Peyer's patch (tissue), 4 donors: Measurements from ENCODE around the gene GSTT4.
"Not testable (repeated sequence)": the region's sequence is repeated elsewhere in the genome, so short reads cannot be mapped to it uniquely, and the experiment has no call there.

Experiments
- POLR2A ChIP-seq, 2 donors: fragments of 450-650 bp; IDR thresholded peaks; one replicate each; pipeline ENCODE4 v1.5.1; 2017; ENCODE audit warnings: antibody characterized with exemption in 2 of 2, mild to moderate bottlenecking in 2 of 2, moderate library complexity in 2 of 2
- TF ChIP-seq, protein P1 (sequence below), 6 experiments: fragments of 450-650 bp in 4 of 6; fragments of 200-600 bp in 2 of 6; sonication (generic) in 1 of 6; IDR thresholded peaks; one replicate each; pipeline ENCODE4 v1.5.1; 2017 to 2019; ENCODE audit warnings: antibody characterized with exemption in 6 of 6, mild to moderate bottlenecking in 3 of 6, moderate library complexity in 1 of 6

DNA sequence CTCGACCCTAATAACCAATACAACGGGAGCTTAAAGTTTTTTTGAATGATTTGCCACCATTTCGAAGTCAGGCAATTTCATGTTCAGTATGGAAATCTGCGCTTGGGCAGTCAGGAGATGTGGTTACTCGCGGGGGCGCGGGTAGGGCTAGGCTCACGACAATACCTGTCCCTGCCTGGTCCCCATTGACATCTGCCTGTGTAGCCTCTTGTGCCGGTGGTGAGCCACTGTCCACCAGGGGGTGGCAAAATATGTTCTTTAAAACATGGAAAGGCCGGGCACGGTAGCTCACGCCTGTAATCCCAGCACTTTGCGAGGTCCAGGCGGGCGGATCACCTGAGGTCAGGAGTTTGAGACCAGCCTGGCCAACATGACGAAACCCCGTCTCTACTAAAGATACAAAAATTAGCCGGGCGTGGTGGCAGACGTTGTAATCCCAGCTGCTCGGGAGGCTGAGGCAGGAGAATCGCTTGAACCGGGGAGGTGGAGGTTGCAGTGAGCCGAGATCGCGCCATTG, 30.4 kb downstream of the GSTT4 start:
- not testable (repeated sequence) for TF ChIP-seq POLR2A (IDR thresholded peaks at IDR 0.05)
- TF ChIP-seq, protein P1, sequence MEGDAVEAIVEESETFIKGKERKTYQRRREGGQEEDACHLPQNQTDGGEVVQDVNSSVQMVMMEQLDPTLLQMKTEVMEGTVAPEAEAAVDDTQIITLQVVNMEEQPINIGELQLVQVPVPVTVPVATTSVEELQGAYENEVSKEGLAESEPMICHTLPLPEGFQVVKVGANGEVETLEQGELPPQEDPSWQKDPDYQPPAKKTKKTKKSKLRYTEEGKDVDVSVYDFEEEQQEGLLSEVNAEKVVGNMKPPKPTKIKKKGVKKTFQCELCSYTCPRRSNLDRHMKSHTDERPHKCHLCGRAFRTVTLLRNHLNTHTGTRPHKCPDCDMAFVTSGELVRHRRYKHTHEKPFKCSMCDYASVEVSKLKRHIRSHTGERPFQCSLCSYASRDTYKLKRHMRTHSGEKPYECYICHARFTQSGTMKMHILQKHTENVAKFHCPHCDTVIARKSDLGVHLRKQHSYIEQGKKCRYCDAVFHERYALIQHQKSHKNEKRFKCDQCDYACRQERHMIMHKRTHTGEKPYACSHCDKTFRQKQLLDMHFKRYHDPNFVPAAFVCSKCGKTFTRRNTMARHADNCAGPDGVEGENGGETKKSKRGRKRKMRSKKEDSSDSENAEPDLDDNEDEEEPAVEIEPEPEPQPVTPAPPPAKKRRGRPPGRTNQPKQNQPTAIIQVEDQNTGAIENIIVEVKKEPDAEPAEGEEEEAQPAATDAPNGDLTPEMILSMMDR (IDR thresholded peaks at IDR 0.05) = not testable (repeated sequence)
